CD4-positive, alpha-beta T cell (primary cell): ENCODE measurements around the gene AGFG2. TPM values are rescaled to one million over a fixed set of nuclear protein-coding genes. Genes with fewer than 3 reads are reported as not detected.

Source experiments
- ATAC-seq: fragments of 200-7000 bp; cut with Tn5 transposase; one replicate; pipeline ENCODE4 v1.10.0; 2022; ENCODE audit warnings: mild to moderate bottlenecking; ENCODE audit not compliant: poor library complexity
- CTCF ChIA-PET: fragments of 350-600 bp; sonication (Branson Sonifier 250); formaldehyde crosslinking; loops from one replicate; lab custom pipeline; 2021; ENCODE audit warnings: antibody characterized with exemption, inconsistent platforms; lab: Charles Lee
- POLR2A ChIA-PET: fragments of 350-600 bp; sonication (Branson Sonifier 250); formaldehyde crosslinking; loops from one replicate; lab custom pipeline; 2021; ENCODE audit warnings: antibody characterized with exemption, inconsistent platforms; lab: Charles Lee
- DNase-seq, 14 experiments: peaks; one replicate each; pipeline ENCODE4 v3.0.0-alpha.2; 2013 to 2020; ENCODE audit warnings: mixed read lengths in 2 of 14
- H3K27ac ChIP-seq, 2 donors: one replicate each; pipeline versions ENCODE4 v1.5.1 to v1.7.0; 2013; ENCODE audit warnings: low read length in 2 of 2, low read depth in 1 of 2, mild to moderate bottlenecking in 1 of 2
- H3K27me3 ChIP-seq, 2 experiments: 1 replicate in 1 of 2; 2 replicates in 1 of 2; pipeline versions ENCODE4 v1.6.1 to v1.7.0; 2013; ENCODE audit warnings: low read length in 2 of 2, control low read depth in 1 of 2, mild to moderate bottlenecking in 1 of 2, moderate library complexity in 1 of 2; ENCODE audit not compliant: insufficient read depth in 2 of 2, control insufficient read depth in 1 of 2
- H3K36me3 ChIP-seq: one replicate; pipeline ENCODE4 v1.6.1; 2013; ENCODE audit warnings: low read length, control low read depth; ENCODE audit not compliant: insufficient read depth
- H3K4me1 ChIP-seq: one replicate; pipeline ENCODE4 v1.6.1; 2013; ENCODE audit warnings: low read length, control low read depth; ENCODE audit not compliant: insufficient read depth
- H3K4me3 ChIP-seq: one replicate; pipeline ENCODE4 v1.5.1; 2013; ENCODE audit warnings: mild to moderate bottlenecking, low read length, moderate library complexity
- H3K9me3 ChIP-seq, 2 experiments: 1 replicate in 1 of 2; 2 replicates in 1 of 2; pipeline versions ENCODE4 v1.6.1 to v1.7.0; 2013; ENCODE audit warnings: low read length in 2 of 2, mild to moderate bottlenecking in 2 of 2, control low read depth in 1 of 2, moderate library complexity in 1 of 2; ENCODE audit not compliant: control insufficient read depth in 1 of 2, insufficient read depth in 1 of 2
- H3K27ac Mint-ChIP-seq: one replicate; pipeline ENCODE4 v1.8.0; 2020; ENCODE audit warnings: mixed read lengths
- H3K27me3 Mint-ChIP-seq: one replicate; pipeline ENCODE4 v1.8.0; 2021; ENCODE audit warnings: mixed read lengths
- H3K36me3 Mint-ChIP-seq: one replicate; pipeline ENCODE4 v1.8.0; 2021; ENCODE audit warnings: low read depth, mixed read lengths
- H3K4me1 Mint-ChIP-seq: one replicate; pipeline ENCODE4 v1.8.0; 2021; ENCODE audit warnings: low read depth, mixed read lengths
- H3K4me3 Mint-ChIP-seq: one replicate; pipeline ENCODE4 v1.8.0; 2020; ENCODE audit warnings: mild to moderate bottlenecking, mixed read lengths
- H3K9me3 Mint-ChIP-seq: one replicate; pipeline ENCODE4 v1.8.0; 2020; ENCODE audit warnings: mixed read lengths
- CTCF ChIP-seq: fragments of 200-600 bp; IDR thresholded peaks from one replicate; pipeline ENCODE4 v1.8.0; 2022; ENCODE audit warnings: antibody characterized with exemption, mild to moderate bottlenecking
- intact Hi-C, 2 experiments: fragments of 100-400 bp; cut with DNase I in 1 of 2; cut with micrococcal nuclease in 1 of 2; formaldehyde crosslinking; loops; one replicate each; pipeline versions ENCODE4 v1.15.1 to v1.9.0; 2023 to 2025; cut with DNase I, micrococcal nuclease
- total RNA-seq, 174 experiments: library from RNA in 2 of 174; stranded (reverse) in 2 of 174; gene quantifications; one replicate each; pipeline ENCODE4 v1.2.3 and lab custom pipeline; 2021 to 2026

AGFG2 gene
- total RNA-seq, 2 experiments from 2014 or later, result 6.6 to 9.9 TPM

GRCh38 chr7:100517305-100517704 lies 21.7 kb upstream of the AGFG2 start:
- ChIA-PET POLR2A (interaction anchor here (2.1 kb wide), 1 partner anchor 68 kb away, joined by 10 read pairs; the partner anchor contains the start of genes FBXO24 and LRCH4), CTCF (interaction anchor here (1.2 kb wide), 1 partner anchor 47 kb away, joined by 3 read pairs; no protein-coding TSS in a partner anchor)
- ATAC-seq (no peak), DNase-seq (no peak)
- Mint-ChIP-seq H3K36me3 (no peaks in the 10 kb centered on the region), H3K9me3 (no peaks in the 10 kb centered on the region), H3K4me1 (peaks cover 41% of the 10 kb centered on the region), H3K4me3 (no peak overlapping the region), H3K27me3 (no peaks in the 10 kb centered on the region), H3K27ac (peak overlapping the region; percentile 42)
- Histone ChIP-seq H3K27ac (no peak overlapping the region), H3K36me3 (no peaks in the 10 kb centered on the region), H3K27me3 (no peaks in the 10 kb centered on the region), H3K9me3 (no peaks in the 10 kb centered on the region), H3K4me3 (no peak overlapping the region), H3K4me1 (peaks cover 29% of the 10 kb centered on the region)
- no peak for TF ChIP-seq CTCF
- intact Hi-C loops, result no loop called here

GRCh38 chr7:100519580-100519979 lies 19.4 kb upstream of the AGFG2 start:
- intact Hi-C loops, result no loop called here
- Histone ChIP-seq H3K4me3 (no peak overlapping the region), H3K27me3 (no peaks in the 10 kb centered on the region), H3K9me3 (no peaks in the 10 kb centered on the region), H3K4me1 (peaks cover 29% of the 10 kb centered on the region), H3K36me3 (no peaks in the 10 kb centered on the region), H3K27ac (no peak overlapping the region)
- ATAC-seq, result no peak
- Mint-ChIP-seq H3K4me1 (peaks cover 33% of the 10 kb centered on the region), H3K36me3 (no peaks in the 10 kb centered on the region), H3K4me3 (no peak overlapping the region), H3K9me3 (no peaks in the 10 kb centered on the region), H3K27ac (no peak overlapping the region), H3K27me3 (no peaks in the 10 kb centered on the region)
- no peak for DNase-seq
- ChIA-PET CTCF (no interaction called here), POLR2A (interaction anchor here (1.1 kb wide), 1 partner anchor 25 kb away, joined by 4 read pairs; no protein-coding TSS in a partner anchor)
- no peak for TF ChIP-seq CTCF

- ChIA-PET POLR2A (interaction anchor here (1.1 kb wide), 1 partner anchor 25 kb away, joined by 4 read pairs; no protein-coding TSS in a partner anchor), CTCF (no interaction called here)
- no peaks in the 10 kb centered on the region for H3K9me3 ChIP-seq
Observed at GRCh38 chr7:100520138-100520537, 18.9 kb upstream of the AGFG2 start.

More at GRCh38 chr7:100520138-100520537, 18.9 kb upstream of the AGFG2 start:
- Mint-ChIP-seq H3K27ac (no peak overlapping the region), H3K9me3 (no peaks in the 10 kb centered on the region), H3K4me3 (no peak overlapping the region), H3K27me3 (no peaks in the 10 kb centered on the region), H3K4me1 (peaks cover 30% of the 10 kb centered on the region), H3K36me3 (no peaks in the 10 kb centered on the region)
- Histone ChIP-seq H3K4me3 (no peak overlapping the region), H3K27ac (no peak overlapping the region), H3K4me1 (peaks cover 25% of the 10 kb centered on the region), H3K36me3 (no peaks in the 10 kb centered on the region), H3K27me3 (no peaks in the 10 kb centered on the region)
- no peak for DNase-seq
- intact Hi-C loops, result no loop called here
- no peak for ATAC-seq
- TF ChIP-seq CTCF, result no peak
